A204.1 (cell line): ENCODE measurements around the gene PIK3R6.
"Not testable (repeated sequence)": the region's sequence is repeated elsewhere in the genome, so short reads cannot be mapped to it uniquely, and the experiment has no call there.

Source experiments
- FAIRE-seq: peaks from 2 replicates; lab custom pipeline; 2012; peaks lifted over from hg19 to GRCh38; lab: Jason Lieb, UNC

Gene PIK3R6

GRCh38 chr17:8823279-8823678, 44.2 kb downstream of the PIK3R6 start:
- FAIRE-seq, result no peak

GRCh38 chr17:8822401-8823035, 45.0 kb downstream of the PIK3R6 start:
- no peak for FAIRE-seq

GRCh38 chr17:8821446-8822105, 45.9 kb downstream of the PIK3R6 start:
- no peak for FAIRE-seq

DNA sequence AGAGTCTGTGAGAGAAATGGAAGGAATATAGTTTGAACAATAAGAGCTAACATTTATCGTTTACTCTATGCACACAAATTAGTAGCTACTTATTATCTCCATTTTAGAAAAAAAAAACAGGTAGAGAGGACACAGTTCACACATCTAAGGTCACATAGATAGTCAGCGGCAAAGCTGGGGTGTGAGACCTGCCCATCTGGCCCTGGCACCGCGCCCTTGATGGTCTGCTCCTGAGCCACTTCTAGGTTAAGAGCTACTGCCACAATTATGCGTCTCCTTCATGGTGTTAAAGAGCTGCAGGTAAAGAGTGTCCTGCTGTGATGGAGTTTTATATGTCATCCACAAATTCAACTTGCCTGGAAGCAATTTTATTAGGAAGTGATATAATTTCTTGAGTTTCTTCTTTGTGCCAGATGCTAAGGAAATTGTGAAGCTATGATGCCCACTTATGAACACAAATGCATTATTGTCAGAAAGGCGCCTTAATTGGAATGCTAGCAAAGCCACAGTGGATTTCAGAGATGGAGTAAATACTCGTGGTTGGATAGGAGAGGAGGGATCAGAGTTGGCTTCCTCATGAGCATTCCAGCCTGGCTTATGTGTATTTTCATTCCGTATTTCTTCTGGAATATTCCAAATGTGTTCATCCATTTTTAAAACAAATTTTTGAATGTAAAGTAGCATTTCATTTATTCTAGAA, 47.0 kb downstream of the PIK3R6 start:
- FAIRE-seq, result no peak

- no peak for FAIRE-seq
Measured at GRCh38 chr17:8818654-8819330, 48.7 kb downstream of the PIK3R6 start.

GRCh38 chr17:8818047-8818446, 49.4 kb downstream of the PIK3R6 start:
- FAIRE-seq, result no peak

DNA sequence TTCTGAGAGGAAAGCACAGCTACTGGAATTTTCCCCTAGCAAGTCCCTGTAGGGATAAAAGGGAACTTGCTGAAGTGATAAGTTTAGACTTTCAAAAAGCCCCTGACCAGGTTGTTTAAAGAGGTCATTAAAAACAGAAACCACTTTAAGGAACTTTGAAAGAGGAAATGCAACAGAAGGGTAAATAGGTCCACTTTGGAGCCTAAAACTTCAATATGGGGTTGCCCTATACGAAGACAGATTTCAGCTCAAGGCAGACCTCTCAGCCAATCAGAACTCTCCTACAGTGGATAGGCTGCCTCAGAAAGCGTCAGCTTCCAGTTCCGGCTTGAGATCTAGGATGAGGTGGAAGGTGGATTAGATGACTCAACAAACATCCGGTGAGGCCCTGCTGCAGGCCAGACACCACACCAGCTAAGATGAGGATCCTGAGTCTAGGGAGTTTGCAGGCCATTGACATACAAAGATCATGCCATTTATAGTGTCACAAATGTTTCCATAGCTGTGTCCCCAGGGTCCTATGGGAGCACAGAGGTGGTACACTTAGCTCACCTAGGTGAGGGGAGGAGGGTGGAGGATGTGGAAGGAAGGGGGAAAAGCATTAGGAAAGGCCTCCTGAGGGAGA, 60.4 kb downstream of the PIK3R6 start:
- FAIRE-seq, result no peak

DNA sequence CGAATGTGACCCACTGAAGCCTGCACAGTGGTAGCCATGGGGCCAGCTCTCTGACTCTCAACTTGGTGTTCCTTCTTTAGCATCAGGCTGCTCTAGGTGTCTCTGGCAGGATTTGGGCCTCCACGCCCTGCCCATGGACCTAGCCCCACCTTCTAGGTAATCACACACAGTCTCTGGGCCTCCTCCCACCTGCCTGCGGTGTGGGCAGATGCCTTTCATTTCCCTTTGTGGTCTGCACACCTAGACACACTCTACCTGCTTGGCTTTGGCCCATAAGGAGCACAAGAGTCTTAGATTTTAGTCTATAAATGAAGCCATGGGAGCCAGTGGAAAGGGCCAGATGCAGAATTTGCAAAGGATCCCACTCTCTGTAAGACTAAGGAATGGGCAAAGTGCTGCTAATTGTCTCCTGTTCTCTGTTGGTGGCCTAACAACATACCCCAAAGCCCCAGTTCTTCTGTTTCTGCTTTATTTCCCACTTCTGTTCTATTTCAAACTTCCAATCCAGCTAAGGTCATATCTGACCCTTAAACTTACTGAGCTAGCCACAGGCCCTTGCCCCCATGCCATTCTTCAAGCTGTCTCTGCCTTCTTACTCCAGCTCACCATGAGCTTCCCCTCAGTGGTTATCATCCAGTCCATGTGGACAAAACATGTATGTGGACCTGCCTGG, 61.1 kb downstream of the PIK3R6 start:
- FAIRE-seq, result no peak

- not testable (repeated sequence) for FAIRE-seq
Measured at GRCh38 chr17:8805396-8805795, 62.1 kb downstream of the PIK3R6 start.

DNA sequence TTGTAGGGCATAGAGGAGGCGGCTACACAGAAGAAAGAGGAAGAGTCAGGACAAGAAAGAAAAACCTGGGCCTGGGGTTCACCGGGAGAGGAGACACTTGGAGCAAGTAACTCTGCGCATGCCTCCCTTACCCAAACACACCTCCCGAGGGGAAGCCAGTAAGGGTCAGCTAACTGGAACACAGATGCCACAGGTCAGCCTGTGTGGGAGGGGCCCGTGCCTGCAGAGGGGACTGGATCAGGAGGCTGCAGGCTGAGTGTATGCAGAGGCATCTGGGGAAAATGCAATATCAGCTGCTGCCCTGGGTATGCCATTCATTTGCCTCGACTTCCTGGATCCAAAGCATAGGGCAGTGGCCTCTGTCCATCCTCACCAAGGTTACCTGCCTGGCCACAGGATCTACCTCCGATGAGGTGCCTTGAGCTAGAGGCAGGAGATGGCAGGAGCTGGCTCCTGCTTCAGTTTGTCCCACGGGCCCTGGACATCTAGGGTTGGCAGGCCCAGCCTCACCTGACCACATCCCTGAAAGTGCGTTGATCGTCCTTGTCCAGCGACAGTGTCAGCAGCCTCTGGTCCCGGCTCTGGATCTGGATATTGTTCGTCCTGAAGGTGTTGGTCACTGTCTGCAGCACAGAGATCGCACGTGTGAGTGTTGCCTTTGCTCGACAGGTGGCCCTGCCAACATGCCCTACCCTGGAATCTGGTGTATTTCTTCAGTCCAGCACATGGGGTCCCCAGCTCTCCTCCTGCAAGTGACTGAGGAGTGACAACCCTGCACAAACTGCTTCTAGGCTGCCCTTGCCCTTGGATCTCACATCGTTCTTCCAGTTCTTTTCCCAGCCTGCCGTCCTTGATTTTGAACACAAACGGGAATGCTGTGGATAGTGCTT, 63.7 kb downstream of the PIK3R6 start:
- FAIRE-seq, result no peak

- no peak for FAIRE-seq
Measured at GRCh38 chr17:8801135-8801840, 66.2 kb downstream of the PIK3R6 start.

DNA sequence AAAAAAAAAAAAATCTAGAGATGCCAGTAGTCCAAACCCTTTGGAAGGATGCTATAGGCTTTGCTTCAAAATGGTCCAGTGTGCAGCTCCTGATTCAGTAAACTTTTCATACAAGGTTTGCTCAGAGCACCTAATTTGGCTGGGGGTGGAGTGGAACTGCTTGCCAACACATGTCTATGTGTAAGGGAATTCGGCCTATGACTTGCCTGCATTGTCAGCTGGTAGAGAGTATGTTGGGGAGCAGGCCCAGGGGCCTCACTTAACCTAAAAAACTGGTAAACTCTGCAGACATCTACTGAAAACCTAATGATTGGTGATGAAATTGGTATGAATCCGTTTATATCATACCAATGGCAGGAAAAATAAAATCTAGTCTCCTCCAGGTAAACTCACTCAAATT, 66.8 kb downstream of the PIK3R6 start:
- FAIRE-seq, result no peak

DNA sequence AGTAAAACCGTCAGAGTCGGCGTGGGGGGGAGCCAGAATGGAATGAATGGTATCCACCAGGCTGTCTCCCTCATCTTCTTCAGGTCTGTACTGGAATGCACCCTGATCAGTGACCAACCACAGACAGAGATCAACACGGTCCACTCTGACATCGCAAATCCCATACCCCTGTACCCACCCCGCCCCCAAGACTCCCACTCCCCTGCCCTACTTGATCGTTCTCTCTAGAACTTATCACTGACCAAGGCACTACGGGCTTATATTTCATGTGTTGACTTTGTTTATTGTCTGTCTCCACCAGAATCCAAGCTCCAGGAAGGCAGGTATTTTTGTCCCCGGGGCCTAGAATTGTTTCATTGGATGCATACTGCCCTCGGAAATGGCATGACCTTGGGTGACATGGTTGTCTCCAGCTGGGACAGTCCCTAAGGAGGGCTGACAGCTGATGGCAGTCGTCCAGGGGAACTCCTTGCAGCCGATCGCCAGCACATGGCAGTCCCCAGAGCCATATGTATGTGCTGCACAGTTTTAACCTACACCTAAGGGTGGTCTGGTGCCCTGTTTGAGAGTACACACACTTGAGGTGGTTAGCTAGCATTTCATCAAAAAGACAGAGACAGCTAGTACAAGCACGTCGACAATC, 67.8 kb downstream of the PIK3R6 start:
- FAIRE-seq, result no peak

GRCh38 chr17:8798846-8799569, 68.5 kb downstream of the PIK3R6 start, which contains the start of gene MFSD6L:
Gene MFSD6L (minus strand): TSS chr17:8799365. CDS start chr17:8799120, 245 bp downstream.
- FAIRE-seq, result no peak

GRCh38 chr17:8798176-8798845, 69.2 kb downstream of the PIK3R6 start:
- FAIRE-seq, result no peak

DNA sequence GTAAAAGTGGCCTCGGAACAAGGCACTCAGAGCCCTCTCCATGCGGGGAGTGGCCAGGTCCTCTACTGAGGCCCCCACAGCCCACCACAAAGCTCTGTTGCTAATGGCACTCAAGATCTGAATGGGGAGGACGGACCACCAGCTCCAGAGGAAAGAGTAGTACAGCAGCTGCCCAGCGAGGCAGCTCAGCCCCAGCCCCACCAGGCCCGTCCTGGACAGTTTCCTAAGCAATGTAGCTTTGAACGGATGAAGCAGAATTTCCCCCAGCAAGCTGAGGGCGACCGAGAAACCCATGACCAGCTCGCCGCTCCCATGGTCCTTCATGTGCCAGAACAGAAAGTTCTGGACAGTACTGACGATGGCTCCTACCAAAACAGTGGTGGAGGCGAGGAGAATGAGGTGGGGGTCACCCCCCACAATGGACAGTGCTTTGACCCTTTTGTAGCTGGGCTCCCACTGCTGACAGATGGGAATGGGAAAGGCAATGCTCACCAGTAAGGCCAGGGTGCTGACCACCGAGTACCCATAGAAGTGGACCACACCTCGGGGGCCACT, 69.8 kb downstream of the PIK3R6 start:
- FAIRE-seq, result no peak

GRCh38 chr17:8794636-8795035, 72.8 kb downstream of the PIK3R6 start:
- FAIRE-seq, result no peak

DNA sequence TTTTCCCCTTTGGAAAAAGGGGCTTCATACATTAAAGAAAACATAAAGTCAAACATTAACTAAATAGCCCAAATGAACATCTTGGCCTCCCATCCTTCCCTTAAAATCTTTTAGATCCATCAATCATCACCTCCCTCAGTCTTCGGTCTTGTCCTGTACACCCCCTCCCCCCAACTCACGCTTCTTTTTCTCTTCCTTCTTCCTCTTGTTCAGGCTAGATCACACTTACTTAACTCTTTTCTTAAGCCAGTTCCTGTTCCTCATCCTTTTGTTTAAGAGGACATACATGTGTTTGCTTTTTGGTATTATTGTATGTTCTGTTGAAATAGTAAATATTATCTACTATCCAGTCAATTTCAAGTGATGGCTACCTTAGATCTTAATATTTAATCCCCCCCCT, 73.8 kb downstream of the PIK3R6 start:
- FAIRE-seq, result no peak
